GM04503 (cell line): ENCODE data around the gene TMBIM4.

Source experiments
- DNase-seq: peaks from one replicate; pipeline ENCODE4 v3.0.0-alpha.2; 2012; ENCODE audit warnings: low read depth

TMBIM4 gene

DNA sequence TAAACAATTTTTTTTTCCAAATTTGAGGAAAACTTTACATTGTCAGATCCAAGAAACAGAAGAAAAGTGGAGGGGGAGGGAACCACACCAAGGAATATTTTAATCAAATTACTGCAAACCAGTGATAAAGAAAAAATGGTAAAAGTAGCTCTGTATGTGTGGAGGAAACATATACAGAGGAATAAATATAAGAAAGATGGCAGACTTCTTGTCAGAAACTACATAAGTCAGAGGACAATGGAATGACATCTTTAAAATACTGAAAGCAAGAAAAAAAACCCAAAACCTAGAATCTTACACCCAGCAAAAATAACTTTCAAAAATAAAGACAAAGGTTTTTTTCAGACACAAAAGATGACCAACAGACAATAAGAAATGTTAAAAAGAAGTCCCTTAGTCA, 29.1 kb downstream of the TMBIM4 start:
- DNase-seq = no peak

DNA sequence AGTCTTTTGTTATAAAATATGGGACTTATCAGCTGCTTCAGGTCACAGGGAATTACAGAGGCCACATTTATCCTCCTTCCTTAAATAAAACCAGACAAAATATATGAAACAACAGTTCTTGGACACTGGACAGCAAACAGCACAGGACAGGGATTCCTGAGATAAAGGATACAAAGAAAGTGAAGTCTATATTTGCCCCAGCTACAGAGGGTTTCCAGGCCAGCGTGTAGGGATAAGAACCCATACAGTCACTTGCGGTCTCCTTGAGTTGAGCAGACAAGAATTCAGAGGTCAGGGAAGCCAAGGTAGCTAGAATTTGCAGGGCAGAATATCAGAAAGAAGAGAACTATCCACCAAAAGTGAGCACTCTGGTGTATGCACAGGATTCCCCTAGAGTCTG, 30.5 kb downstream of the TMBIM4 start:
- no peak for DNase-seq

DNA sequence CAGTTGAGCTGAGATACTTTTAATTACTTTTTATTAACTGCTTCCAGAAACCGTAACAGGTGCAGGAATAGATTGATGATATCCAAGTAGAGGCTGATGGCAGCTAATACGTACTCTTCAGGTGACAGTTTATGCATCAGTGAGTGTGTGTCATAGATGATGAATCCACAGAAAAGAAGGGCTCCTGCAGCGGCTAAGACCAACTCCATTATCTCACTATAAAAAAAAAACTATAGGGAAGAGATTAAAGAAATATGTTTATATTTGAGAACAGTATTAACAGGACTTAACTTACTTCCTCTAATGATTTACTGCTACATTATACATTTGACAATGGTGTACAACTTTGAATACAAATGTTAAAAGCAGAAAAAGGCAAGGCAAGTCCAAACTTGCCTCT, 31.9 kb downstream of the TMBIM4 start:
- DNase-seq = no peak

- DNase-seq = no peak
Observed at GRCh38 chr12:66132408-66132807, 37.4 kb downstream of the TMBIM4 start.

GRCh38 chr12:66131067-66131688, 38.6 kb downstream of the TMBIM4 start:
- DNase-seq = no peak

DNA sequence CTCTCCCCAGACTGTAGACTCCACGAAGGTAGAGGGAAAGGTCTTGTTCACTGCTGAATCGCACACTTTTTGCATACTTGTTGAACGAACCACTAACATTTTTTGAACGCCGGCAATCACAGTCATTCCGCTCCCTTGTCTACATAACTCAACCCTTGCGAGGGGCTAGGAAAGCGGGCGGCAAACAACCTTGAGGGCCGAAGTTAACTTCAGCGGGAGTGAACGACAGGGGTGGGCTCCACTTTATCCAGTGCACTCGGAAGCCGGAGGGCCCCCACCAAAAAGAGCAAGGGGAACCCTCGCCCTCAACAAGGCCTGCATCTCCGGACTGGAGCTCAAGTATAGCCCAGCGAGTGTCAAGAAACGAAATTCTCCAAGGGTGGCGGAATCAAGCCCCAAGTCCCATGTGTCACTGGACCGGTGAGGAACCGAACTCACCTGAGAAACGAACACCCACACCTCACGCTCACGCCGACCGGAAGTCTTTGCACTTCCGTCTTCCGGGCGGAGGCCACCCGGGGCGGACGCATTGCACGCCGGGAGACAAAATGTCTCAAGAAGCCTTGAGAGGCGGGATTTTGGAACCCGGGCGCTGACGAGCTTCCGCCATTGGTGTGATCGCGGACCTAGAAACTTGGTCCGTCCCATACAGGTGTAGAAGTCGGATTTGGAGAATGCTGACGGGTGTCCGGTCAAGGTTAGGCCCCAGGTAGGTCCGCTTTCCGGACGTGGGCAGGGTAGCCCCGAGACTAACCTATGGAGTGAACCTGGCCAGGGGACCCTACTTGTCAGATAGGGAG, 39.3 kb downstream of the TMBIM4 start, which contains the start of gene LLPH:
Gene LLPH (minus strand): TSS at position 484 of the 800 bp plus-strand sequence. CDS start 1,644 bp downstream, outside the sequence.
- DNase-seq = peak; percentile 52

GRCh38 chr12:66129934-66130266, 39.9 kb downstream of the TMBIM4 start:
- DNase-seq = no peak

- no peak for DNase-seq
Observed at GRCh38 chr12:66127650-66128049, 42.1 kb downstream of the TMBIM4 start.

DNA sequence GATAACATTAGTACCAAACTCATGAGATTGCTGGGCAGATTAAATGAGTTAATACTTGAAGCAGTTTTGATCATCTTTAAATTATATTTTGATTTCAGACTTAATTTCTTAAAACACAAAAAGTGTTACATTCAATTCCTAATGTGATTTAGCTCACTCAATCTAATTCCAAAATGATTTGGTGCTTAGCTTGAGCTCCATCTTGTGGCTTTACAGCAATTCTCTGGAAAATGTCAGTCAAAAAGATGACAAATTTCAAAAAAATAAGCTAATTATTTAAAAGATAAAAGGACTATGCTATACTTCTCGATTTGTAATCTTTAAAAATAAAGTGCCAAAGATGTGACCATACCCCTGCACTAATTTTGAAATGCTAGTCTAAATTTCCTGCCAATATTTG, 49.3 kb downstream of the TMBIM4 start:
- no peak for DNase-seq

DNA sequence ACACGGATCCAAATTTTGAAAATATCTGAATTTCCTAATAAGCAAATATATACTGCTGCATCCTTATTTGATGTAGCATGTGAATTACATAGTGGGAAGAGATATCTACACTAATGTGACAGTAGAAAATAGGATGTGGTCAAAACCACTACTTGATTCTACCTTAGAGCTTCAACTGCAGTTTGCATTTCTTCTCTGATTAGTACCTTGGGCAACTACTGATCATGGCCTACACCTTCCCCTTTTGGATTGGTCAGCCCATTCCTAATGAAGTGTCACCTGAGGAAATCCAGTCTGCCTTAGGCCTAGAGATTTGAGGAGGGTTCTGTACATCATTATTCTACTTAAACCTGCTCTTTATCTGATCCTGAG, 49.9 kb downstream of the TMBIM4 start:
- no peak for DNase-seq

DNA sequence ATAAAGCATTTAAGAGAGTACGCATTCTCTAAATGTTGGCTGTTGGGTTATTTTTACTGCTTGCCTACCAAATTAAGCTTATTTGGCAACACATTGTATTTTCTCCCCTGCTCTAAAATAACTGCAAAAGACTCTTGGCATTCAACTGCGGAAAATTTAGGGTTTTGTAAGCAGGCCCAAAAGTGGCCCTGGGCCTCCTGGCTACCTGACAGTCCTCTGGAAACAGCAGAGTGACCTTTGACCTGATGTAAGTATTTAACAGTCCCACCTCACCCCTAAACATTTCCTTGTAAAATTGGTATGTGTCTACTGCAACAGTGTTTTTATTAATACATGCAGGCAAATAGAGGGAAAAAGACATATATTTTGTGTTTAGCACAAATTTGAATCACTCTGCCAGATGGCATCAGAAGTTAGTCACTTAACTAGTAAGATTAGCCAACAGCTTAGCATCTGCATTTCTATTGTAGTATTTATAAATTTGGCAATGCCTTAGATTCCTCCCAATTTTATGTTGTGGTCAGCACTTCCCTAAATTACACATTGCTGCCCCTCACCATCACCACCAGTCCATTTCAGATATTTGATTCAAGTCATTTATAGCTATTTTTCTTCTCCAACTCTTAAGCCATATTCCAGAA, 50.4 kb downstream of the TMBIM4 start:
- DNase-seq = no peak

GRCh38 chr12:66118240-66118891, 51.4 kb downstream of the TMBIM4 start:
- no peak for DNase-seq

DNA sequence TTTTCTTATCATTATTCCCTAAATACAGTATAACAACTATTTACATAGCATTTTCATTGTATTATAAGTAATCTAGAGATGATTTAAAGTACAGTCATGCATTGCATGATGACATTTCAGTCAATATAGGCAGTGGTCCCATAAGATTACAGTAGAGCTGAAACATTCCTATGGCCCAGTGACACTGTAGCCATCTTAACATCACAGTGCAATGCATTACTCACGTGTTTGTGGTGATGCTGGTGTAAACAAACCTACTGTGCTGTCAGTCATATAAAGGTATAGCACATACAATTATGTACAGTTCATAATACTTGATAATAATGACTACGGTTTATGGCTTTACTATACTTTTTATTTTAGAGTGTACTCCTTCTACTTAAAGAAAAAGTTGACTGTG, 52.6 kb downstream of the TMBIM4 start:
- DNase-seq = no peak

DNA sequence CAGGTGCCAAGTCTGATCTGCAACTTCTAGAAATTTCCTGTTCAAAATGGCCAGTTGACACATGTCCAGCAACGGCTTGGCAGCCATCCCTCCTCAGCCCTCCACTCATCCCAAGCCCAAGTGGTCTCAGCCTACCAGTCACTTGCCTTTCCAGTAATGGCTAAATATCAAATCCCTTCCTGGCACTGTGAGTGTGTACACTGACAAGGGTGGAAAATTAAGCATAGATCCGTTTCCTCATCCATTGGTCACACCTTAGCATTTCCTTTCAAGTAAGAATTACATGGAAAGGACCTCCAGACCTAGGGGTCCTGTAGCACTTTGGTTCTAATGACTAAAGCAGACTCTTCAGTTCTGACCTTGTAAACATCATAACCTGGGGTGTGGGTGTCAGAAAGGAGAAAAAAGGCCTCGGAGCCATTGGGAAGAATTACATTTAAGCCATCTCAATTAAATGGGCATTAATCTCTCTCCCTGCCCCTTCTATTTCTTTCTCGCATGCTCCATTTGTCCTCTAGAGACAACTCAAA, 54.7 kb downstream of the TMBIM4 start:
- DNase-seq = no peak

- no peak for DNase-seq
Observed at GRCh38 chr12:66113471-66113870, 56.3 kb downstream of the TMBIM4 start.

- DNase-seq = peak; percentile 47
Observed at GRCh38 chr12:66111605-66112004, 58.2 kb downstream of the TMBIM4 start.

DNA sequence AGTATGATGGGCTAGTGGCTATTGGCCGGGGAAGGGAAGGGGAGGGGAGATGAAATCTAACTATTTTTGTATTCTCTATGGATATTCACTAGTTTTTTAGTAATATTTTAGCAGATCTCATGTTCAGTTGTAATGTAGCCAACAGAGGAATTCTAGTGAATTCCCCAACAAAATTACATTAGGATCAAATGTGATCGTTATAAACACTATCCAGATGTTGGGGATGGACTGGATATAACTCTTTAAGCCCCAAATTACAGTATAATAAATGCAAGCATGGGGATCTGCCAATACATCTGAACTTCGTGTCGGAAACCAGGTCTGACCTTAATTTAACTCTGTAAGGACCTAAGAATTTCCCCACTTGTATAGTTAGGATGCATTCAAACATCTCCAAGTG, 60.7 kb downstream of the TMBIM4 start:
- DNase-seq = no peak

DNA sequence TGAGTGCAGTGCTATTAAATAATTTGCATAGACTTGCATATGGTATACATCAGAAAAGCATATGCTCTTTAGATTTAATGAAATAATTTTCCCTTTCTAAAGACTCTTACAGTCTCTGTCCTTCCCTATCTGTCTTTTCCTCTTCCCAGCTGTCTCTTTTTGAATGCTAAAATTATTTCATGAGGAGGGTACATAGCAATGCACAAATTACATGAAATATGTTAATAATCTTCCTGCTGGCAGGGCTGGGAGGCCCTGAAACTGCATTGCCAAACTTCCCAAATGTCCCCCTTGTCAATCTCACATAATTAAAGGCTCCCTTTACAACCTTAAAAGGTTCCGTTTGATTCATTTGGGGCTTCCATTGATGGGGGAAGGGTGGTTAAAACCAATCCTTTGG, 61.4 kb downstream of the TMBIM4 start:
- no peak for DNase-seq

DNA sequence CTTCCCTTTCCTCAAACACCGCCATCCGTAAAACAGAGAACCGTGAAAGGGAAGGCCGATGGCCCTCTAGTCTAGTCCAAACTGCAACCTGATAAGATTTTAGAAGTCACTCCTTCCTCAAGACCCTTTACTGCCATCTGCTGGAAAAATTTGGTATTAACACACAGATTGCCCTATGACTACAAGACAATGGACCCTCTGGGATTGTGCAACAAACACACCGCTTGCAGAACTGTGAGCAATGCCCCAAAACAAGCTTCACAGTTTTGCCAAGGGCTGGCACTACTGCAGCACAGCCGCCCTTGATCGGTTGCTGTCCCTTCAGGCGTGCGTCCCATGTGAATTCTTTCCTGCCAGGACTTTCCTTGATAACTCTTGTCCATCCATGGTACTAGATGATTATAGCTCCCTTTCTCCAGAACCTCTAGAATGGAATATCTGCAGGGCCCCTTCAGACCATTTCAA, 62.3 kb downstream of the TMBIM4 start:
- DNase-seq = peak; percentile 84

- DNase-seq = no peak
Observed at GRCh38 chr12:66103016-66103913, 66.5 kb downstream of the TMBIM4 start.

- no peak for DNase-seq
Observed at GRCh38 chr12:66092559-66093269, 77.1 kb downstream of the TMBIM4 start.
